NCI-H510A (cell line): ENCODE results near the gene LRRN2.

ENCODE experiments used
- DNase-seq: peaks from one replicate; lab custom pipeline; 2025; lab: John Stamatoyannopoulos, UW

The LRRN2 gene

GRCh38 chr1:204600203-204600602, 85.3 kb downstream of the LRRN2 start:
- DNase-seq = no peak

- no peak for DNase-seq
Measured at GRCh38 chr1:204599596-204599995, 85.9 kb downstream of the LRRN2 start.

GRCh38 chr1:204599098-204599497, 86.4 kb downstream of the LRRN2 start:
- DNase-seq = no peak

- DNase-seq = no peak
Measured at GRCh38 chr1:204598319-204598969, 87.1 kb downstream of the LRRN2 start.

GRCh38 chr1:204592246-204592948, 93.1 kb downstream of the LRRN2 start:
- DNase-seq = no peak

- DNase-seq = no peak
Measured at GRCh38 chr1:204591473-204592090, 94.0 kb downstream of the LRRN2 start.

- no peak for DNase-seq
Measured at GRCh38 chr1:204589409-204590038, 96.0 kb downstream of the LRRN2 start.

- DNase-seq = no peak
Measured at GRCh38 chr1:204588826-204589225, 96.7 kb downstream of the LRRN2 start.

- no peak for DNase-seq
Measured at GRCh38 chr1:204587621-204588020, 97.9 kb downstream of the LRRN2 start.

GRCh38 chr1:204584699-204585372, 100.7 kb downstream of the LRRN2 start:
- no peak for DNase-seq

GRCh38 chr1:204583909-204584632, 101.5 kb downstream of the LRRN2 start:
- no peak for DNase-seq

GRCh38 chr1:204581759-204582158, 103.8 kb downstream of the LRRN2 start:
- DNase-seq = no peak

- DNase-seq = no peak
Measured at GRCh38 chr1:204580862-204581261, 104.7 kb downstream of the LRRN2 start.

GRCh38 chr1:204579681-204580080, 105.9 kb downstream of the LRRN2 start:
- DNase-seq = no peak

GRCh38 chr1:204578867-204579664, 106.5 kb downstream of the LRRN2 start:
- DNase-seq = peak; percentile 33

GRCh38 chr1:204577794-204578478, 107.6 kb downstream of the LRRN2 start:
- no peak for DNase-seq

- DNase-seq = no peak
Measured at GRCh38 chr1:204576422-204576821, 109.1 kb downstream of the LRRN2 start.

GRCh38 chr1:204575221-204576190, 110.0 kb downstream of the LRRN2 start:
- no peak for DNase-seq

- no peak for DNase-seq
Measured at GRCh38 chr1:204574865-204575163, 110.7 kb downstream of the LRRN2 start.
